Fibroblast of the aortic adventitia (primary cell): ENCODE measurements around the gene KIAA0825. TPM values are rescaled to one million over a fixed set of nuclear protein-coding genes. Genes with fewer than 3 reads are reported as not detected.
"Not testable (repeated sequence)": the region's sequence is repeated elsewhere in the genome, so short reads cannot be mapped to it uniquely, and the experiment has no call there.

Experiments
- DNase-seq: peaks from one replicate; pipeline ENCODE4 v3.0.0-alpha.2; 2010; ENCODE audit warnings: low read depth
- H3K4me3 ChIP-seq: 2 replicates; pipeline ENCODE4 v1.5.1; 2011; ENCODE audit warnings: low read depth, mild to moderate bottlenecking, control low read depth, low read length, moderate library complexity
- CTCF ChIP-seq: IDR thresholded peaks from 2 replicates; pipeline ENCODE4 v1.5.1; 2011; ENCODE audit warnings: mild to moderate bottlenecking, low read length, control low read depth, inconsistent platforms; ENCODE audit not compliant: insufficient read depth
- total RNA-seq: library from RNA; depleted of rRNA; stranded (reverse); fragments of >200 nt; gene quantifications from 2 replicates; pipeline ENCODE4 v1.2.3, GENCODE V29; 2012; ENCODE audit warnings: low replicate concordance

KIAA0825 gene
- total RNA-seq, 1 donor: 12.2 TPM

- H3K4me3 ChIP-seq: no peak overlapping the region
Observed at GRCh38 chr5:94360382-94361130, 257.8 kb downstream of the KIAA0825 start.

GRCh38 chr5:94359880-94360279, 258.5 kb downstream of the KIAA0825 start:
- no peak for DNase-seq
- no peak for TF ChIP-seq CTCF

More at GRCh38 chr5:94360382-94361130, 257.8 kb downstream of the KIAA0825 start:
- TF ChIP-seq CTCF: no peak
- no peak for DNase-seq

GRCh38 chr5:94355811-94356210, 262.6 kb downstream of the KIAA0825 start:
- TF ChIP-seq CTCF: no peak
- H3K4me3 ChIP-seq: no peak overlapping the region
- DNase-seq: no peak

More at GRCh38 chr5:94359880-94360279, 258.5 kb downstream of the KIAA0825 start:
- H3K4me3 ChIP-seq: no peak overlapping the region

- H3K4me3 ChIP-seq, DNase-seq: not testable (repeated sequence)
Observed at GRCh38 chr5:94354837-94355485, 263.4 kb downstream of the KIAA0825 start.

GRCh38 chr5:94353605-94354004, 264.8 kb downstream of the KIAA0825 start:
- no peak for DNase-seq
- H3K4me3 ChIP-seq: no peak overlapping the region
- TF ChIP-seq CTCF: no peak

- DNase-seq: no peak
- H3K4me3 ChIP-seq: no peak overlapping the region
- TF ChIP-seq CTCF: no peak
Observed at GRCh38 chr5:94347130-94347529, 271.3 kb downstream of the KIAA0825 start.

- no peak for DNase-seq
- no peak for TF ChIP-seq CTCF
- no peak overlapping the region for H3K4me3 ChIP-seq
Observed at GRCh38 chr5:94345257-94345656, 273.1 kb downstream of the KIAA0825 start.
